GM19397 (cell line): ENCODE measurements around the gene AFAP1.

Experiments
- ATAC-seq: cut with Tn5 transposase; IDR thresholded peaks from one replicate; pipeline ENCODE4 v1.9.1; 2021; ENCODE audit warnings: mild to moderate bottlenecking, moderate library complexity; ENCODE audit not compliant: unreplicated experiment

AFAP1 gene

GRCh38 chr4:7708981-7709380, 230.7 kb downstream of the AFAP1 start:
- ATAC-seq: no peak
